Stimulated activated CD4-positive, alpha-beta T cell treated with anti-CD3 and anti-CD28 coated beads, Interleukin-1b, Interleukin-23, amount 100 ng/mL, for 4 hours (primary cell): ENCODE measurements around the gene OR9K2.
A peak's percentile ranks its signal among the peaks of the same experiment; 100 is the strongest.
"Not testable (repeated sequence)": the region's sequence is repeated elsewhere in the genome, so short reads cannot be mapped to it uniquely, and the experiment has no call there.

ENCODE experiments used
- DNase-seq, 2 donors: peaks; one replicate each; pipeline ENCODE4 v3.0.0-alpha.2; 2020; ENCODE audit warnings: low read depth in 2 of 2

The OR9K2 gene

GRCh38 chr12:55126106-55126505, at the start of gene OR9K2:
Gene OR9K2 (plus strand): TSS chr12:55126406. CDS start chr12:55129835, 3,429 bp downstream.
- no peak for DNase-seq

DNA sequence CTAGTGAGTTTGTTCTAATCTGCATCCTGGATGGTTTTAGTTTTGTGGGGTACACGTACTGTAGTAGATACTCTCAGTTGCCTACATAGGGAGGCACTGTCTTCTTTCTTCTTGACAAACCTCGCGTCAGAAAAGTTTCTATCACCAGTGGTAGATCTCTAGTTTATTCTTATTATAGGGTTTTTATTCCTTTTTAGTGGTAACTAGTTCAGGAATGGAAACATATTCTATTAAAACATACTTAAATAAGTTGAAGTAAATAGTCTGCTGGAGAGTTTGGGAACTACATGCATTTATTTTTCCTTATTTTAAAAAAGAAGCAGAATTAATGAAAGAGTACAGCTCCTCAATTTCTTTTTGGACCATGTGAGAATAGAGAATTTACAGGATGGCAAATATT, 33.6 kb upstream of the OR9K2 start:
- no peak for DNase-seq

- DNase-seq, result no peak
Observed at GRCh38 chr12:55112378-55112875, 13.8 kb upstream of the OR9K2 start.

DNA sequence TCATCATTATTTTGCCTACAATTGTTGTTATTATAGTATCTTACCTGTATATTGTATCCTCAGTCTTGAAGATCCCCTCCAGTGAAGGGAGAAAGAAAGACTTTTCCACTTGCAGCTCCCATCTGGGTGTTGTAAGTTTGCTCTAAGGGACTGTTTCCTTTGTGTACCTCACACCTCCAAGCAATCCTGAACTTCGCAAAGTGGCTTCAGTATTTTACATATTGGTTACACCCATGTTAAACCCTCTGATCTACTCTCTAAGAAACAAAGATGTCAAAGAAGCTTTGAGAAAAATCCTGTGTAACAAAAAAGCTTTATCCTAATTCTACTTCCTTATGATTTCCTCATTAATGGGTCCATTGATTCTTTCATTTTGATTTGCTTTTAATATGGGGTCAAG, 10.1 kb upstream of the OR9K2 start:
- no peak for DNase-seq

- DNase-seq, result no peak
Observed at GRCh38 chr12:55132816-55133215, 6.6 kb downstream of the OR9K2 start.

DNA sequence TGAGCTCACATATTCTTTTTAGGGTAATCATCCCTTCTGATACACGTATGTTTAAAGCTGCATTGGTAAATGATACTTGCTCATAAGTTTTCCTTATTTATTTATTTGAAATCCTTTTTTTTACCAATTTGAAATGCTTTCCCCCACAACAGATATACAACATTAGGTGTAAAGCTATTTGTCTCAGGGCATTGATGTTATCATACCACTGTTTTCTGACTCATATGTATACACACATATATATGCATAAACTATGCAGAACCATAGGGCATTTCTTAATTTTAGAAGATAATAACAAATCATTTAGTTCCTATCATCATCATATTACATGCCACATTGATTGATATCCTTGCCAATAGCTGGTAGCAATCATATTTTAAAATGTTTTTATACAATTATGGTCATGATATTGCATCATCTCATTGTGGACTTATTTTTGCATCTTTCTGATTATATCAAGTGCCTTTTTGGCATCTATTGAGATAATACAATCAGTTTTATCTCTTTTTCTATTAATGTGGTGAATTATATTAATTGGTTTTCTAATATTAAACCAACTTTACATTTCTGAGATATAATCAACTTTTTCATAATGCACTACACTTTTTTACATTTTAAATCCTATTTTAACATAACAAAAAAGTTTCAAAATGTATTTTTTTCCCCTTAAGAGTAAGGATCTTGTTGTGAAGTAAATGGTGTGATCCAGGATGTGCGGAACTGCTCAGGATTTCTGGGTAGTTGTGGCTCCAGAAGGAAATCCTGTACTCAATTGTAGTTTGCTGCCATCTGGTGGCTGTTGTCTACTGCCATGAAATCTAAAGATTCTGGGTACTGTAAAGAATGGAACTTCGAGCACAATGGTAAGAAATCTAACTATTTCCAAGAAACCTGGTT, 16.7 kb downstream of the OR9K2 start:
- DNase-seq, result peak in 1 of 2 donors; percentile 23

DNA sequence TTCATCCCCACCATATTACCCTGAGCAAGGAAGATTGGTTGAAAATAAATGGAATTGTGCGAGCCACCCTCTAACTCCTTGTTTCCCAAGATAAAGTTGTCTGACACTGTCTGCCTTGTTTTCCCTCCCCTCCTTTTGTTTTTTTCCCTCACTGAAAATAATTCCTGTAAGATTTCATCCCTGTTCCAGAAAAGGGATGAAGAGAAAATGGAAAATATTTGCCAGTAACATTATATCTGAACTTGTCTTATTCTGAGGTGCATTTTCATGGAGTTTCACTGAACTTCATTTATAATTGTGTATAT, 17.3 kb downstream of the OR9K2 start:
- no peak for DNase-seq

GRCh38 chr12:55167010-55167640, 40.9 kb downstream of the OR9K2 start:
- DNase-seq, result not testable (repeated sequence)

DNA sequence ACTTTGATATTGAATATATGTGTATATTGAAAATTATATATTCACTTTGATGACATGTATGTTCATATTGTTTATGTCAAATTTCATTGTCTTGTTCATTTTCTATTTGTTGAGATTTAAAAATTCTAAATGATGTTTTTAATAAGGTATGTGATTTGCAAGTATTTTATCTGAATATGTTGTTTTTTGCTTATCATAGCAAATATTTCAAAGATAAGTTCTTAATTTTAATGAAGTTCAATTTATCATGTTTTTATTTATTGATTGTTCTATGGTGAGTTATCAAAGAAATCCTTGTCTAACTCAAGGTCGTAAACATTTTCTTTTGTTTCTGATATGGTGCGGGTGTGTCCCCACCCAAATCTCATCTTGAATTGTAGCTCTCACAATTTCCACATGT, 45.2 kb downstream of the OR9K2 start:
- no peak for DNase-seq

- not testable (repeated sequence) for DNase-seq
Observed at GRCh38 chr12:55171846-55172245, 45.6 kb downstream of the OR9K2 start.

GRCh38 chr12:55172686-55173085, 46.5 kb downstream of the OR9K2 start:
- DNase-seq, result no peak

- DNase-seq, result no peak
Observed at GRCh38 chr12:55173456-55173855, 47.2 kb downstream of the OR9K2 start.
